ENCODE measurements around the gene TTC39C.
A peak's percentile ranks its signal among the peaks of the same experiment; 100 is the strongest.

The TTC39C gene

GRCh38 chr18:23981369-23981980, 33.1 kb upstream of the TTC39C start:
- no peak for DNase-seq (ENCODE audit: low read depth)
- no peak overlapping the region for H3K4me3 ChIP-seq (ENCODE audit: control insufficient read depth, low read depth, low read length)

DNA sequence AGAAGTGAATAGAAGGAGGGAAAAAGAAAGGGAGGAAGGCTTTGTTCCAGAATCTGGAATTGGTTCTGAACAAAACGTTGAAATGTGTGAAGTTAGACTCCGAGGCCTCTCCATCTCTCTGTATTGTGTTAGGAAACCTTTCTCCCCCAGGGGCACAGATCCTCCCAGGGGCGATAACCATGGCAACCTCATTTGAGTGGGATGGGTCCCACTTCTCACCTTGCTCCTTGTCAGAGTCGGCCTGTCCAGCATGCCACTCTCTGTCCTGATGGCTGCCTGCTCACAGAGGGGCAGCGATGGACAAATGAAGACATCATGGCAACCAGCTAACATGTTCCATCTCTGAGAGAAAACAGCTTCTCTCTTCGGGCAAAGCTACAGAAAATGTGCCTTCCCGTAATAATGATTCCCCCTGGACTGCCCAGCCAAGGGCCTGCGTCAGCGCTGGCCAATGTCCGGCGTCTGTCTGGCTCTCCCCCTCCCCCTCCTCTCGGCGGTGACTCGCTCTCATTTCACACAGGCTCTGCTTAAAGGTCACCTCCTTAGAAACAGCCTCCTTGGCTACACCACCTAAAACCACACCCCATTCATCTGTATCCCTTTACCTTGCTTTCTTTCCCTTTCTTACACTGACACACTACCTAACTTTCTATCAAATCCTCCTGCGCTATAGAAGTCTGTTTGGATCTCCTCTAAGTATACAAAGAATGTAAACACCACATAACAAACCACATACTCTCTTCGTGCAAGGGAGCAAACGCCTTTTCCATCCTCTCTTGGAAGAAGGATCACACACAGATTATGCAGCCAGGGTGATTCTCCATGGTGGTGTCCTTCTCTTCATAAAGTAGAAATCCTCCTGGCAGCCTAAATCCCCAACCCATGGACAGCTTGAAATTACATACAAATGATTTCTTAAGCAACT, 32.1 kb upstream of the TTC39C start:
- peak overlapping the region; percentile 4 for H3K4me3 ChIP-seq (ENCODE audit: control insufficient read depth, low read depth, low read length)
- peak; percentile 38 for DNase-seq (ENCODE audit: low read depth)
- no peak for TF ChIP-seq CTCF (IDR thresholded peaks at IDR 0.05; ENCODE audit: control insufficient read depth, insufficient read depth, low read depth, low read length, missing control alignments)

More at GRCh38 chr18:23981369-23981980, 33.1 kb upstream of the TTC39C start:
- no peak for TF ChIP-seq CTCF (IDR thresholded peaks at IDR 0.05; ENCODE audit: control insufficient read depth, insufficient read depth, low read depth, low read length, missing control alignments)

DNA sequence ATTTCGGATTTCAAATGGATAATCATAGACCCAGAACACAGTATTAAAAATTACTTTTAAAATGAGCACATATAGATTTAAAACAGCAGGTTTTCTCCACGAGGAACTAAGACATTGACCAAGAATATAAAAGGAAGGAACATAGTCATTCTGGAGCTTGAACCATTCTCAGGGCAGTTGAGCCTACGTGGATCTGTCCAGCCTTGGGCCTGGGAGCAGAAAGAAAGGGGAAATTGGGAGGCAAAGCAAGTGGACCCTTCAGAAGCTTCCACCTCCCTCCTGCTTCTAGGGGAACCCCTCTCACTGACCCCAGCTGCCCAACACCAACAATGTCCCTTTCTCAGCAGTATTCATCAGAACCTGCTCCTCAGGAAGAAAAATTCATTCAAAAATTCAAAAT, 31.4 kb upstream of the TTC39C start:
- TF ChIP-seq CTCF (IDR thresholded peaks at IDR 0.05; ENCODE audit: control insufficient read depth, insufficient read depth, low read depth, low read length, missing control alignments): no peak
- no peak for DNase-seq (ENCODE audit: low read depth)
- no peak overlapping the region for H3K4me3 ChIP-seq (ENCODE audit: control insufficient read depth, low read depth, low read length)

GRCh38 chr18:23986600-23987359, 27.8 kb upstream of the TTC39C start:
- H3K4me3 ChIP-seq (ENCODE audit: control insufficient read depth, low read depth, low read length): no peak overlapping the region
- no peak for TF ChIP-seq CTCF (IDR thresholded peaks at IDR 0.05; ENCODE audit: control insufficient read depth, insufficient read depth, low read depth, low read length, missing control alignments)
- no peak for DNase-seq (ENCODE audit: low read depth)

DNA sequence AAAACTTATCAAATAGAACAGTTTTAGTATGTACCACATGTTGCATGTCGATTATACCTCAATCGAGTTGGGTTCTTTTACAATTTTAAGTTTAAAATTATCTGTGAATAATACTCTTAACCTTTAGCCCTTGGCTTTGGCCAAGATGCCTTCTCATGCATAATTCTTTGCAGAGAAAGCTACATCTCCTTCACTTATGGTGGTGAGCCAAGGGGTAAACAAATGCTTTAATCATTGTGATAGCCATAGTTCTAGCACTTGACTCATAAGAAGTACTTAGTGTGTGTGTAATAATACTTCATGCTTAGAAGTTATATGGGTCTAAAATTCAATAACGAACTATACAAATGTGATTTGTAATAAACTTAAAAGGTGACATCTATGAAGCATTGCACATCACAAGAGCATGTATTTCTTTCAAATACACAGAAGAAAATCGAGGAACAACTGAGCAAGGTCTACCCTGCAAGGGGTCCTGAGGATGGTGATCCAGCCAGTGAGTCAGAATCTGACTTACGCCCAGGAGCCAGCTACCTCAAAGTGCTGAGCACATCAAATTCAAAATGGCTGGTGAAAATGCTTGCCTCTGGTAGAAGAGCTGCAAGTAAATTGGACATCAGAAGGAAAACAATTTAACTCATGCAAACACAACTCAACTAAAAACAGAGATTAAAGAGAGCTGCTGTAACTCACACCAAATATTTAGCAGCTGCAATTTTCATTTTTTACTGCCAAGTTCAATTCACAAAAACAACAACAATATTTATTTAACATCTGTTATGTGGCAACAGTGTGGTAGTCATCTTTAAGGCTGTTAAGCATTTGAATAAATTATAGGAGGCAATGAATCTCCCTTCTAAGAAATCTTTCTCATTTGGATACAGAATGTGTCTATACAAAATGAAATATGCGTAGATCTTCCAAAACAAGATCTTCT, 23.8 kb upstream of the TTC39C start:
- DNase-seq (ENCODE audit: low read depth): no peak
- H3K4me3 ChIP-seq (ENCODE audit: control insufficient read depth, low read depth, low read length): no peak overlapping the region
- TF ChIP-seq CTCF (IDR thresholded peaks at IDR 0.05; ENCODE audit: control insufficient read depth, insufficient read depth, low read depth, low read length, missing control alignments): no peak
